OCI-LY7 (cell line): Measurements from ENCODE around the gene SLC18A3. TPM values are rescaled to one million over a fixed set of nuclear protein-coding genes. Genes with fewer than 3 reads are reported as not detected.

Experiments
- BruUV-seq: library from RNA; stranded (reverse); fragments of 400-500 nt; replicated peaks from 2 replicates; lab custom pipeline; 2021; lab: Mats Ljungman, UMichigan
- CTCF ChIA-PET: fragments of 300-600 bp; sonication (Branson Sonifier 250); formaldehyde crosslinking; loops from one replicate; lab custom pipeline; 2022; ENCODE audit warnings: antibody characterized with exemption; ENCODE audit not compliant: unreplicated experiment; lab: Charles Lee
- POLR2A ChIA-PET: fragments of 300-600 bp; sonication (Branson Sonifier 250); formaldehyde crosslinking; loops from one replicate; lab custom pipeline; 2022; ENCODE audit warnings: antibody characterized with exemption; lab: Charles Lee
- DNase-seq: peaks from one replicate; pipeline ENCODE4 v3.0.0-alpha.2; 2015; ENCODE audit warnings: low spot score
- H2AFZ ChIP-seq: fragments of 200-600 bp; sonication (generic), shearing (Covaris generic); 2 replicates; pipeline ENCODE4 v1.6.1; 2014; ENCODE audit warnings: mild to moderate bottlenecking, antibody characterized with exemption, low read length, moderate library complexity
- H3K27ac ChIP-seq: fragments of 200-600 bp; sonication (generic); 2 replicates; pipeline ENCODE4 v1.5.1; 2014; ENCODE audit warnings: mixed run types, low read depth, mild to moderate bottlenecking, moderate library complexity, low read length, inconsistent platforms; ENCODE audit not compliant: poor library complexity, severe bottlenecking
- H3K36me3 ChIP-seq: fragments of 200-600 bp; sonication (generic); 2 replicates; pipeline ENCODE4 v1.6.1; 2014; ENCODE audit warnings: mild to moderate bottlenecking, antibody characterized with exemption, low read length, moderate library complexity, mixed read lengths; ENCODE audit not compliant: insufficient read depth
- H3K4me1 ChIP-seq: fragments of 200-600 bp; sonication (generic); 2 replicates; pipeline ENCODE4 v1.5.1; 2014; ENCODE audit warnings: mild to moderate bottlenecking, low read length; ENCODE audit not compliant: insufficient read depth, poor library complexity, severe bottlenecking
- H3K4me2 ChIP-seq: fragments of 200-600 bp; sonication (generic); 2 replicates; pipeline ENCODE4 v1.6.1; 2014; ENCODE audit warnings: mild to moderate bottlenecking, low read length
- H3K4me3 ChIP-seq: fragments of 200-600 bp; sonication (generic); 2 replicates; pipeline ENCODE4 v1.5.1; 2014; ENCODE audit warnings: mild to moderate bottlenecking, low read depth, low read length; ENCODE audit not compliant: poor library complexity, severe bottlenecking
- H3K79me2 ChIP-seq: fragments of 200-600 bp; sonication (generic); 2 replicates; pipeline ENCODE4 v1.6.1; 2016; ENCODE audit warnings: low read depth, mild to moderate bottlenecking, low read length, moderate library complexity, mixed read lengths; ENCODE audit not compliant: insufficient read depth
- H3K9me2 ChIP-seq: fragments of 200-600 bp; sonication (generic); 2 replicates; pipeline ENCODE4 v1.6.1; 2016; ENCODE audit warnings: mild to moderate bottlenecking, low read length, mixed read lengths; ENCODE audit not compliant: insufficient read depth
- H3K9me3 ChIP-seq: fragments of 200-600 bp; sonication (generic); 2 replicates; pipeline ENCODE4 v1.6.1; 2014; ENCODE audit warnings: mild to moderate bottlenecking, mixed run types, low read length, mixed read lengths
- H4K20me1 ChIP-seq: fragments of 200-600 bp; sonication (generic); 2 replicates; pipeline ENCODE4 v1.6.1; 2014; ENCODE audit warnings: mild to moderate bottlenecking, antibody characterized with exemption, low read length, moderate library complexity, mixed read lengths; ENCODE audit not compliant: insufficient read depth
- CTCF ChIP-seq: fragments of 200-600 bp; sonication (generic); conservative IDR thresholded peaks from 2 replicates; pipeline ENCODE4 v1.5.1; 2014; ENCODE audit warnings: mild to moderate bottlenecking, antibody characterized with exemption, low read length, moderate library complexity, mixed read lengths
- EZH2phosphoT487 ChIP-seq: fragments of 200-600 bp; sonication (generic); IDR thresholded peaks from 2 replicates; pipeline ENCODE4 v1.6.1; 2018; ENCODE audit warnings: low read depth, borderline replicate concordance, mild to moderate bottlenecking, mixed run types, antibody characterized with exemption, low read length, moderate library complexity, mixed read lengths
- intact Hi-C: fragments of 100-400 bp; cut with micrococcal nuclease; formaldehyde crosslinking; loops from one replicate; pipeline ENCODE4 v1.10.0; 2022; ENCODE audit not compliant: unreplicated experiment
- total RNA-seq, 2 experiments: library from RNA; depleted of rRNA in 1 of 2; stranded (reverse); fragments of >200 nt in 1 of 2; shearing (Covaris generic) in 1 of 2; gene quantifications; 2 replicates each; pipeline ENCODE4 v1.2.3, GENCODE V29; 2014 to 2022

Gene SLC18A3
- total RNA-seq, 2 experiments from 2014 or later = not detected

- intact Hi-C loops = no loop called here
Measured at GRCh38 chr10:49609006-49609282, 1.2 kb upstream of the SLC18A3 start.

DNA sequence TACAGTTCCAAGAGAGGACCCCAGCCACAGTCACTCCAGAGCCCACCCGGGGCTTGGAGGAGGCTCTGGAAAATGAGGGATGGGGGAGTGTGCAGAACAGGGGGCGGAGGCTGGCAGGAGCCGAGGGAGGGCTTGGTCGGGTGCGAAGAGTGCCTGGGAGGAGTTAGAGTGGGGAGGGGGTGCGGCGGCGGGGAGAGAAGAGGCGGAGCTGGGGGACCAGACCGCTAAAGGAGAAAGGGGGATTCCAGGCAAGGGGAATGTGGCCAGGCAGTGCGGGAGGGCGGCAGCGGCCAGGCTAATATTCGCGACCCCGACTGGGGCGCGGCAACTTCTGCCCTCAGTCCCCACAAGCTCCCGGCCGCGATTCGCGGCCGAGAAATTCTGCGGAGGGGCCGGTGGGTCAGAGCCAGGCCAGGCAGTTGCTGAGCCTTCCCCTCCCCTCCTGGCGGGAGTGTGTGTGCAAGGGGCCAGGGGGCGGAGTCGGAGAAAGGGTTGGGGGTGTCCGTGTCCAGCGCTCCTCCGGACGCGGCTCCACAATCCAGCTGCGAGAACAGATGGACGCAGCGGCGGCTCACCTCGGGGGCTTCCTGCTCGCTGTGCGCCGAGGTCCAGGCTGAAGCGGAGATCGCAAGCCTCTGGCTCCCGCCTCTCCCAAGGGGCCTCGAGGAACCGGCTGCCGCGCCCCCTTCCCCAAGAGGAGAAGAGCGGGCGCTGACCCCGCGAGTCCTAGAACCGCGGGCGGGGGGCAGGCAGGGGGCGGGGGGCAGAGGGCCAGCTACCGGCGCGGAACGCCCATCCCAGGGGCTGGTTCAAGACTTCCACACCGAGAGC lies 612 bp upstream of the SLC18A3 start:
- POLR2A ChIA-PET = no interaction called here
- DNase-seq = no peak
- H3K9me2 ChIP-seq = no peaks in the 10 kb centered on the region
- H3K4me3 ChIP-seq = no peak overlapping the region
- no peak for TF ChIP-seq EZH2phosphoT487
- no peak for TF ChIP-seq CTCF
- no peak overlapping the region for H3K27ac ChIP-seq
- BruUV-seq = no TSS peak
- H3K79me2 ChIP-seq = no peaks in the 10 kb centered on the region
- CTCF ChIA-PET = no interaction called here
- intact Hi-C loops = no loop called here
- H3K36me3 ChIP-seq = no peaks in the 10 kb centered on the region
- no peaks in the 10 kb centered on the region for H4K20me1 ChIP-seq
- no peaks in the 10 kb centered on the region for H3K9me3 ChIP-seq
- no peak overlapping the region for H3K4me2 ChIP-seq
- H2AFZ ChIP-seq = no peak overlapping the region
- H3K4me1 ChIP-seq = no peaks in the 10 kb centered on the region

More at GRCh38 chr10:49609006-49609282, 1.2 kb upstream of the SLC18A3 start:
- Histone ChIP-seq H3K9me2 (no peaks in the 10 kb centered on the region), H3K27ac (no peak overlapping the region), H3K9me3 (no peaks in the 10 kb centered on the region), H3K4me1 (no peaks in the 10 kb centered on the region), H3K79me2 (no peaks in the 10 kb centered on the region), H2AFZ (no peak overlapping the region), H4K20me1 (no peaks in the 10 kb centered on the region), H3K36me3 (no peaks in the 10 kb centered on the region), H3K4me2 (no peak overlapping the region), H3K4me3 (no peak overlapping the region)
- CTCF ChIA-PET = no interaction called here
- POLR2A ChIA-PET = no interaction called here
- TF ChIP-seq CTCF = no peak
- no peak for TF ChIP-seq EZH2phosphoT487
- DNase-seq = no peak
- no TSS peak for BruUV-seq

DNA sequence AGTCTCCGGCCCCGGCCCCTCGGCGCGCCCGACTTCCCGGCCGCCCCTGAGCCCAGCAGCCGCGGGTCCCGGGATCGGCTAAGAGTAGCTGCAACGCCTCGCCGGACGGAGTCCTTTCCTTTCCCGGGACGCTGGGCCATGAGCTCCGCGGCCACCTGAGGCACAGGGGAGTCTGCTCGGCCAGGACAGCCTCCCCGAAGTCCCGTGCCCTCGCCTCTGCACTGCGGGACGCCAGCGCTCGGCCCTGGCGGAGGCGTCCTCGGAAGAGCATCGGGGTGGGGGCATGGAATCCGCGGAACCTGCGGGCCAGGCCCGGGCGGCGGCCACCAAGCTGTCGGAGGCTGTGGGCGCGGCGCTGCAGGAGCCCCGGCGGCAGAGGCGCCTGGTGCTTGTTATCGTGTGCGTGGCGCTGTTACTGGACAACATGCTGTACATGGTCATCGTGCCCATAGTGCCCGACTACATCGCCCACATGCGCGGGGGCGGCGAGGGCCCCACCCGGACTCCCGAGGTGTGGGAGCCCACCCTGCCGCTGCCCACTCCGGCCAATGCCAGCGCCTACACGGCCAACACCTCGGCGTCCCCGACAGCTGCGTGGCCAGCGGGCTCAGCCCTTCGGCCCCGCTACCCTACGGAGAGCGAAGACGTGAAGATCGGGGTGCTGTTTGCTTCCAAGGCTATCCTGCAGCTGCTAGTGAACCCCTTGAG lies 502 bp downstream of the SLC18A3 start:
- DNase-seq = no peak
- BruUV-seq = no TSS peak
- no peak overlapping the region for H3K27ac ChIP-seq
- no peaks in the 10 kb centered on the region for H3K36me3 ChIP-seq
- H3K4me1 ChIP-seq = no peaks in the 10 kb centered on the region
- no peak overlapping the region for H2AFZ ChIP-seq
- H3K9me3 ChIP-seq = no peaks in the 10 kb centered on the region
- H3K9me2 ChIP-seq = no peaks in the 10 kb centered on the region
- ChIA-PET POLR2A (no interaction called here), CTCF (no interaction called here)
- H3K4me2 ChIP-seq = no peak overlapping the region
- no peaks in the 10 kb centered on the region for H4K20me1 ChIP-seq
- H3K4me3 ChIP-seq = no peak overlapping the region
- TF ChIP-seq CTCF = no peak
- no peak for TF ChIP-seq EZH2phosphoT487
- no peaks in the 10 kb centered on the region for H3K79me2 ChIP-seq
- intact Hi-C loops = no loop called here
